Stimulated activated CD4-positive, alpha-beta T cell treated with anti-CD3 and anti-CD28 coated beads, Interleukin-2, amount 100 ng/mL, for 4 hours (primary cell): ENCODE measurements around the gene MAEA.

ENCODE experiments used
- DNase-seq: peaks from one replicate; pipeline ENCODE4 v3.0.0-alpha.2; 2020; ENCODE audit warnings: low read depth

The MAEA gene

DNA sequence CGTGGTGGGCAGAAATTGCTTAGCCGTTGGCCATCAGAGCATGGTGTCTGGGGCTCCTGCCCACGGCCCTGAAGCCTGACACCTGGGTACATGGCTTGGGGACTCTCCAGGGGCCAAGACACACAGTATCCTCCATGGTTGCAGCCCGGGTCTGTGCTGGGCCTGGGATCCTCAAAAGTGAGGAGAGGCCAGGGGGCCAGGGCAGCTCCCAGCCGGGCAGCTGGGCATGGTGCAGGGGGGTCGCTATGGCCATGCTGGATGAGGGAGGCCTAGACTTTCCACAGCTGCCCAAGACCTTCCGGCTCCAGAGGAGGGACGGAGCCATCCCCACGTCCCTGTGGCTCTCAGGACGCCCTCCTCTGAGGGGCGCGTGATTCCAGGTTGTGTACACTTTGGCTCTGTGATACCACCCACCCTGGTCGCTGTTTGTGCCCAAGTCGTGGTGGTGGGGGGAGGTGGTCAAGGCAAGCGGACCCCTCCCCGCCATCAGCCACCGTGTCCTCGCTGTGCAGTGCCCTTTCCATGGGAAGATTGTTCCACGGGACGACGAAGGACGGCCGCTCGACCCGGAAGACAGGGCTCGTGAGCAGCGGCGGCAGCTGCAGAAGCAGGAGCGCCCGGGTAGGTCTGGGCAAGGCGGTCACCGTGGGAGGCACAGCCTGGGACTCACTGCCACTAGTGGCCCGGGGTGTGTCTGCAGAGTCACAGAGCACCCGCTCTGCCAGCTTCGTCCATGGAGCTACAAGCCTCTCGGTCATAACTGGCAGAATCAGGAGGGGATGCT lies 90.9 kb downstream of the MAEA start:
- no peak for DNase-seq

- no peak for DNase-seq
Observed at GRCh38 chr4:1381181-1381621, 91.5 kb downstream of the MAEA start.

GRCh38 chr4:1381944-1382541 lies 92.4 kb downstream of the MAEA start:
- DNase-seq: no peak

GRCh38 chr4:1382776-1383727 lies 93.4 kb downstream of the MAEA start:
- DNase-seq: no peak

GRCh38 chr4:1383728-1384591 lies 94.3 kb downstream of the MAEA start:
- no peak for DNase-seq

DNA sequence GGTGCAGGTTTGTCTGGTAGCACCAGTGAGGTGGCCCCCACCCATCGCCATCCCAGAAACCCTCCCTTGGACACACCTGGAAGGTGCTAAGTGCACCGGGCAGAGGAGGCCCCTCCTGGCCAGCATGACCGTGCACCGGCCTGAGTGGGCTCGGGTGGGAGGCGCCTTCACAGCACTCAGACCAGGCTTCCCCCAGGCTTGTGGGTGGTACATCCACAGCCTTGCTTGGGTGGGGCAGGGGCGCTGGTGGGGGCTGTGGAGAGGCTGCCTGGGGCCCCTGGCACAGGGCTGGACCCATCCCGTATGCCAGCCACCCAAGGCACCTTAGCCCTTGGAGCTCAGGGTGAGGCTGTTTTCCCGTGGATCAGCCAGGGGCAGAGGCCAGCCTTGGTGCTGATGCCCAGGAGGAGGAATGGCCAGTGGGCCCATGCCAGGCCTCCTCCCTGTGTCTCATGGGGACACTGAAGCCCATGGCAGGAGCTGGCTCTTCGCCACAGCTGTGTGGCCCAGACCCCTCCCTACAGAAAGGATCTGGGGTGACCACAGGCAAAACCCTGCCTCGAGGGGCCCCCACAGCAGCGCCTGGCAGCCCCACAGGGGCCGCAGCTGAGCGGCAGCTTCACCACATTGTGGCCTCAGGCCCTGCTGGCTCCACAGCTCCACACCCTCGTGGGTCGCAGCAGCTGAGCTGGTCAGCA lies 95.1 kb downstream of the MAEA start:
- DNase-seq: no peak

DNA sequence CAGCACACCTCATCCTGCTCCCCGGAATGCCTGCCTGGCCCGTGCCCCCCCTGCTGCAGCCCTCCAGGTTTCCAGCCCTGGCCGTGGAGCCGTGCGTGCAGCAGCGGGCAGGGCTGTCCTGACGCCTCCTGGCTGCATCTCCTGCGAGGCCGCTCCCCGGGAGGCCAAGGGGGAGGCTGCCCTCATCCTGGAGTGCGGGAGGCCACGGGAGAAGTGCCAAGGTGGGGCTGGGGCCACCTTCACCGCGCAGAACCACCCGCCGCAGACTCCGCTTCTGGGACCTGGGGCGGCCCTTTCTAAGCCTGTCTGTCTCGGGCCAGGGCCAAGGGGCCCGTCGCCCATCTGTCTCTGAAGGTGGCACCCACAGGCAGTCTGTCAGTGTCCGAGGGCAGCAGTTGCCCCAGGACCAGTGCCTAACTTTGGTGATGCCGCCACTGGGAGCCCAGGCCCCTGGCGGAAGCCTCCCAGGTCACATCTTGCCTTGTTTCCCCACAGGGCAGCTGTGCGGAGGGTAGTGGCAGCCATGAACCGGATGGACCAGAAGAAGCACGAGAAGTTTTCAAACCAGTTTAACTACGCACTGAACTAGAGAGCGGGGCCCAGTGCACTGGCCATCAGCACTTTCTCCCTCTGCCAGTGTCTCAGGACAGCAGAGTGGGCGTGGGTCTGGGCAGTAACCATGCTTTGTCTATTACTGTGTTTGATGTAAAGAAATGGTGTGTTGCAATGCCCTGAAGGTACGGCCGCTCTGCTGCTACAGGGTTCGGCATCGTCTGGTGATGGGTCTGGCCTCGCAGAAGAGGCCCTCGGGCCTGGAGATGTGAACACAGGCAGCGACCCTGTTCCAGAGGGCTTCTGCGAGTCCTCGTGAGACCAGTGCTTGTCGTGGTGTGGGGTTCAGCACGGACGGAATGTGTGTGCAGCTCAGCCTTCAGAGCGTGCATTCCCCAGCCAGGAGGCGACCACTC lies 96.0 kb downstream of the MAEA start:
- DNase-seq: no peak
